ENCODE results near the gene MFSD12.

DNA sequence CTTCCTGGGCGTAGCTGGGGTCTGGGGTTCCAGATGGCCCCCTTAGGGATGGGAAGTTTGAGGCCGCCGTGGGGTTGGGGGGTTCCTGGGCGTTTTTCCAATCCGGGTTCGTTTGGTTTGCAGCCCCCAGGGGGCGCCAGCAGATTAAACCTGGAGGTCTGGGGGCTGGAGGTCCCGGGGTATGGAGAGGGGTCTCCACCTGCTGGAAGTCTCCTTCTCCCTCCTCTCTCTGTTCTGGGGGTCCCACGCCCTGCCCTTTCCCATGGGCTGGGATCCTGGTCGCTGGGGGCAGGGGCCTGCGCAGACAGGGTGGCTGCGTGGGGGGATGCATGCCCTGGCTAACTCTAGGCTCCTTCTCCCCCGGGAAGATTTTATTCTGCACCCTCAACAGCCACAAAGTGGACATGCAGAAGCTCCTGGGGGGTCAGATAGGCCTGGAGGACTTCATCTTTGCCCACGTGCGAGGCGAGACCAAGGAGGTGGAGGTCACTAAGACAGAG is 28.8 kb upstream of the MFSD12 start:
- TF ChIP-seq, protein P1, sequence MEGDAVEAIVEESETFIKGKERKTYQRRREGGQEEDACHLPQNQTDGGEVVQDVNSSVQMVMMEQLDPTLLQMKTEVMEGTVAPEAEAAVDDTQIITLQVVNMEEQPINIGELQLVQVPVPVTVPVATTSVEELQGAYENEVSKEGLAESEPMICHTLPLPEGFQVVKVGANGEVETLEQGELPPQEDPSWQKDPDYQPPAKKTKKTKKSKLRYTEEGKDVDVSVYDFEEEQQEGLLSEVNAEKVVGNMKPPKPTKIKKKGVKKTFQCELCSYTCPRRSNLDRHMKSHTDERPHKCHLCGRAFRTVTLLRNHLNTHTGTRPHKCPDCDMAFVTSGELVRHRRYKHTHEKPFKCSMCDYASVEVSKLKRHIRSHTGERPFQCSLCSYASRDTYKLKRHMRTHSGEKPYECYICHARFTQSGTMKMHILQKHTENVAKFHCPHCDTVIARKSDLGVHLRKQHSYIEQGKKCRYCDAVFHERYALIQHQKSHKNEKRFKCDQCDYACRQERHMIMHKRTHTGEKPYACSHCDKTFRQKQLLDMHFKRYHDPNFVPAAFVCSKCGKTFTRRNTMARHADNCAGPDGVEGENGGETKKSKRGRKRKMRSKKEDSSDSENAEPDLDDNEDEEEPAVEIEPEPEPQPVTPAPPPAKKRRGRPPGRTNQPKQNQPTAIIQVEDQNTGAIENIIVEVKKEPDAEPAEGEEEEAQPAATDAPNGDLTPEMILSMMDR (IDR thresholded peaks at IDR 0.05; ENCODE audit: insufficient read depth, low read length): no peak
- no peak for TF ChIP-seq GABPA (IDR thresholded peaks at IDR 0.05; ENCODE audit: low read depth)
